IPS DF 4.7 (cell line): ENCODE results near the gene METTL1.

Experiments used
- DNase-seq: peaks from one replicate; pipeline ENCODE4 v3.0.0-alpha.2; 2013; ENCODE audit warnings: low spot score; ENCODE audit errors: extremely low read depth

METTL1 gene

GRCh38 chr12:57754411-57755193 lies 17.3 kb downstream of the METTL1 start, which contains the start of gene MARCHF9:
TSS of gene MARCHF9 (plus strand) at chr12:57755103. CDS start at chr12:57755529, 426 bp downstream.
- DNase-seq, result no peak

- no peak for DNase-seq
These were observed 18.1 kb downstream of the METTL1 start for GRCh38 chr12:57753756-57754337.

GRCh38 chr12:57752668-57753000 lies 19.3 kb downstream of the METTL1 start:
- no peak for DNase-seq

- peak; percentile 97 for DNase-seq
These were observed 19.9 kb downstream of the METTL1 start, which contains the start of gene CDK4 for GRCh38 chr12:57751788-57752667. TSS of gene CDK4 (minus strand) at chr12:57752310. CDS start at chr12:57751717, 593 bp downstream.

- DNase-seq, result no peak
These were observed 20.5 kb downstream of the METTL1 start for GRCh38 chr12:57751432-57751787.

- DNase-seq, result no peak
These were observed 21.1 kb downstream of the METTL1 start for GRCh38 chr12:57750561-57751431.

- DNase-seq, result no peak
These were observed 22.8 kb downstream of the METTL1 start for GRCh38 chr12:57749061-57749460.

GRCh38 chr12:57746025-57746424 lies 25.9 kb downstream of the METTL1 start:
- DNase-seq, result no peak

- no peak for DNase-seq
These were observed 26.4 kb downstream of the METTL1 start for GRCh38 chr12:57745485-57745881.

- DNase-seq, result peak; percentile 98
These were observed 27.0 kb downstream of the METTL1 start, which contains the start of gene TSPAN31 for GRCh38 chr12:57744777-57745484. TSS of gene TSPAN31 (plus strand) at chr12:57745039. CDS start at chr12:57745155, 116 bp downstream.

GRCh38 chr12:57744194-57744776 lies 27.6 kb downstream of the METTL1 start:
- no peak for DNase-seq

GRCh38 chr12:57743769-57744168 lies 28.1 kb downstream of the METTL1 start:
- no peak for DNase-seq

- no peak for DNase-seq
These were observed 29.8 kb downstream of the METTL1 start for GRCh38 chr12:57741844-57742738.

- no peak for DNase-seq
These were observed 30.5 kb downstream of the METTL1 start for GRCh38 chr12:57741413-57741789.

- no peak for DNase-seq
These were observed 31.1 kb downstream of the METTL1 start for GRCh38 chr12:57740656-57741412.

- DNase-seq, result no peak
These were observed 31.9 kb downstream of the METTL1 start for GRCh38 chr12:57739914-57740538.

- no peak for DNase-seq
These were observed 32.5 kb downstream of the METTL1 start for GRCh38 chr12:57739387-57739786.
